GM21390 (cell line): Measurements from ENCODE around the gene PACSIN1.

Experiments
- ATAC-seq: cut with Tn5 transposase; IDR thresholded peaks from one replicate; pipeline ENCODE4 v1.9.1; 2021; ENCODE audit not compliant: unreplicated experiment

PACSIN1 gene

DNA sequence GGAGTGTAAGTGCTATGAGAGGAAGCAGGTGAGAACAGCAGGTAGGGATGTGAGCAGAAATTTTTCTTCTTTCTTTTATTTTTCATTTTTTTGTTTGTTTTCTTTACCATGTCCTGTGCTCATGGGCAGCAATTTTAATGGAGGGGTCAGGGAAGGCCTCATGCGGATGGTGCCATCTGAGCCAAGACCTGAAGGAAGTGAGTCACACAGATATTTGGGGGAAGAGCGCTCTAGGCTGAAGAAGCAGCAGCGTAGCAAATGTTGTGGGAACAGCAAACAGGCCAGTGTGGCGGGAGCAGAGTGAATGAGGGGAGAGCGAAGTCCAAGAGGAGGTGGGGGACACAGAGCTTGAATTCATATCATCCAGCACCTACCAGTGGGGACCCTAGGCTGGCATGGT, 77.5 kb downstream of the PACSIN1 start:
- no peak for ATAC-seq

- no peak for ATAC-seq
Measured at GRCh38 chr6:34544052-34544604, 78.3 kb downstream of the PACSIN1 start.

GRCh38 chr6:34544776-34545471, 79.0 kb downstream of the PACSIN1 start:
- no peak for ATAC-seq

DNA sequence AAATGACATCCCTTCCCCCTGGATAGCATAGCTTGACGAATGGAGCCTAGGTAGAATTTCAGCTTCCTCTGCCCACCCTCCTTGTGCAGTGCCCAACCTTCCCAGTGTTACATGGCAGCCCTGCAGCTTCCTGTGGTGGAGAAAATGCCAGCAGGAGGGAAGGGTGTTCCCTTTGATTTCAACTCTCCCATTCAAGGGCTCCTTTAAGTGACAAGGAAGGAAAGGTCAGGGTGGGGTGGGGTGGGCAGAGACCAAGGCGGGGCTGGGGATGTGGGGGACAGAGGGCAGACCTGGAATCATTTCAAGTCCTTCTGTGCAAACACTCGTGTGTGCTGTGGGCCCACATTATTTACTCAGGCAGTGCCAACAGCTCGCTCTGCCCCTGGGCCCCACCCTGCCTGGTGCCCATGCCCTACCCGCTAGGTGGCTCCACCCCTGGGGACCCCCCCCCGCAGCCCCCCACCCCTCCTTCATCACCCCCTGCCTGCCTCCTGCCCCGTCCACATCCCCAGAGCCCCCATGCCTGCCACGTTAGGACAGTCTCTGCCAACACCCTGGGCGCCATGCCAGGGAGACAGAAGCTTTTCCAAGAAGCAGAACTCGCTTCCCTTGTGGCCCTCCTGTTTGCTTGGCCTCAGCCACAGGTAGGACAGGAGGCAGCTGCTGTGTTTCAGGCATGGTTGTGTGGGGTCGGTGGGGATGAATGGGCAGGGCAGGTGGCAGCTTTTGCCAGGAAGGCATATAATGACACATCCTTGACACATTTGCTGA, 80.9 kb downstream of the PACSIN1 start:
- no peak for ATAC-seq

DNA sequence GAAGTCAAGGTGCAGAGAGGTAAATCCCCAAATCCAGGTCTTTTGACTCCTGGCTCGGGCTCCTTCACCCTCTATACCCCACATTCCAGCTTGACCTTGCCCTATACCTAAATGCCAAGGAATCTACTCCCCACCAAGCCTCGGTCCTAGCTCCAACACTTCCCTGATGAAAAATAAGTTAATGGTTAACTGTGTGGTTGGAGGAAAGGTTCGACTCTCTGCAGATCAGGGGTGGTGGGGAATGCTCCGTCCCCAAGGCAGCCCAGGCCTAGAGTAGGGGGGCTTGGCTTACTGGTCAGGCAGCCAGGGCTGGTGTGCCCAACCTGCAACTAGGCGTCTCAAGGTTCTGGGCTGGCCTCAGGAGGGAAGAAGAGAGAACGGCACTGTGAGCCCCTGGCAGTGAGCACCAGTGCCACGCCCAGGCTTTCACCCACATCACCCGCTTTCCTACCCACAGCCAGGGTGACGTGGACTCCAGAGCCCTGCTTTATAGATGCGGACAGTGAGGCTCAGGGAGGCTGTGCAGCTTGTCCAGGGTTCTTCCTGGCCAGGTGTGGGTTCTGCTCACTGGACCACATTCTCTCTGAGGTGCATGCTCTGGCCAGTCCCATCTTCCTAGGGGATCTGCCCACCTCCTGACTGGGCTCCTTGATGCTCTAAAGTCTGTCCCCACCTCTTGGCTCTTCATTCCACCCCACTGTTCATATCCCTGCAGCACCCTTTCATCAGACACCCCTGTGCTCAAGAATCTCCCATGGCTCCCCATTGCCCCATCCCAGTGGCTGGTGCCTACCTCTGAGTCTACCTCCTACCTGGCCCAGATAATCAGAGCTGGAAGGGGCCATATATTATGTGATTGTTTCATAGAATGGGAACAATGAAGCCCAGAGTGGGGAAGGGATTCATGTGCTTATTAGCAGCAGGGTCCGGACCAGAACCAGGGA, 82.1 kb downstream of the PACSIN1 start:
- no peak for ATAC-seq

GRCh38 chr6:34549026-34549803, 83.3 kb downstream of the PACSIN1 start:
- no peak for ATAC-seq

GRCh38 chr6:34549804-34550202, 83.9 kb downstream of the PACSIN1 start:
- ATAC-seq, result no peak

DNA sequence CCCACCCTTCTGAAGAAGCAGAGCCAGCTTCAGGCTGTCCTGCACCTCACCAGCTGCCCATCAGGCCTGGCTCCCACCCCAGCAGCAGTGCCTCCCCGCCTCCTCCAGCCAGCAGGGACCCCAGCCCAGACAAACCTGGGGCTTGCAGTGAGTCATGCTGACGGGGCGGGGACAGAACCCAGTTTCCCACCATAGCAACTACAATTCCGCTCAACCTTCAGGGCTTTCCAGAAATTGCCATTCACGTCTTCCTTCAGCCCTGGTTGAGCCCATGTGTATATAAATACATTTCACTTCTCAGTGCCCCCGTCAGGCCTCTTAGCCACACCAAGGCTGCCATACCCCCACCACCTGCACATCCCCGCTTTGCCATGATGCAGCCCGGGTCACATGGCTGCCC, 85.8 kb downstream of the PACSIN1 start:
- ATAC-seq, result no peak

- ATAC-seq, result no peak
Measured at GRCh38 chr6:34552620-34553019, 86.7 kb downstream of the PACSIN1 start.

DNA sequence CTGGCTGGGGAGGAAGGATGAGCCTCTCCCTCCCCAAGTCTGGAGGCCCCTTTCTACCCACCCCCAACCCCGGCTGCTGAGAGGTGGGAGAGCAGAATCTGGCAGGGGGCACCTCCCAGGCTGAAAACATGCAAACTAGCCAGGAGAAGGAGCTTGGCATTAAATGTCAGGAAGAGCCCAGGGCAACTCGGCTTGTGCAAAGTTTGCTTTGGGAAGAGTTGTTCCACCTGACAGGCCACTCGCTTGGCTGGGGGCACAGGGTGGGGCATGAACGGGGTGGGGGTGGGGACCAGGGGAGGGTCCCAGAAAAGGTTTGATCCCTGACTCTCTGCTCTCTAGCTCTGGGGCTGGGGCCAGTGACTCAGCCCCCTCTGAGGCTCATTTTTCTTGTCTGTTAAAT, 87.3 kb downstream of the PACSIN1 start:
- no peak for ATAC-seq

DNA sequence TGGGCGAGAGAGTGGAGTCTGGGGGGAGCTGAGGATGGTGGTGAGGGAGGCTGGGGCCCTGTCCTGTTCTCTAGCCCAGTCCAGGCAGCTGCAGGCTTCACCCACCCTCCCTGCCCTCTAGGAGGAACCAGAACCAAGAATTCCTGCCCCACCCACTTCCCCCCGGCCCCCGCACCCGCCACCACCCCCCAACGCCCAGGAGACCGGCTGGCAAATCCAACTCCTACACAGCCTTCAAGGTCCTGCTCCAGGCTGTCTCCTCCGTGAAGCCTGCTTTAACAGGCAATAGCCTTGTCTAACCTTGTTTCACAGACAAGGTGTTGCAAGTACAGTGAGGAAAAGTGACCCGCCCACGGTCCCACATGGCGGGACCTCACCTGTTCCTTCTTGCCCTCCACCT, 87.9 kb downstream of the PACSIN1 start:
- ATAC-seq, result no peak

- ATAC-seq, result no peak
Measured at GRCh38 chr6:34554291-34555006, 88.6 kb downstream of the PACSIN1 start.

DNA sequence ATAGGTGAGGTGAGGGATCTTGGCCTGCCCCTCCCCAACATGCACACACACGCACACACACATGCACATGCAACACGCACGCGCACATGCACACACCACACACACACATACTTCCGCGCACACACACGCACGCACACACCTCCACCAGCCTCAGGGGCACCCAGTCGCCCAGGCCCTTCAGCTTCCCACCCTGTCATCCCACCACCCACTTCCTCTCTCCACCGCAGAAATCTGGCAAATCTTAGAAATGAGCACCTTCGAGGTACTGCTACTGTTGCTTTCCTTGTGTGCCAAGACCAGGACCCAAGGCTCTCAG, 89.1 kb downstream of the PACSIN1 start:
- ATAC-seq, result no peak

GRCh38 chr6:34555328-34555727, 89.5 kb downstream of the PACSIN1 start:
- no peak for ATAC-seq

GRCh38 chr6:34556031-34556471, 90.2 kb downstream of the PACSIN1 start, which contains the start of gene SPDEF:
Gene SPDEF, minus strand, starts transcription at chr6:34556329. Its CDS starts 11,874 bp downstream, at chr6:34544455.
- no peak for ATAC-seq

DNA sequence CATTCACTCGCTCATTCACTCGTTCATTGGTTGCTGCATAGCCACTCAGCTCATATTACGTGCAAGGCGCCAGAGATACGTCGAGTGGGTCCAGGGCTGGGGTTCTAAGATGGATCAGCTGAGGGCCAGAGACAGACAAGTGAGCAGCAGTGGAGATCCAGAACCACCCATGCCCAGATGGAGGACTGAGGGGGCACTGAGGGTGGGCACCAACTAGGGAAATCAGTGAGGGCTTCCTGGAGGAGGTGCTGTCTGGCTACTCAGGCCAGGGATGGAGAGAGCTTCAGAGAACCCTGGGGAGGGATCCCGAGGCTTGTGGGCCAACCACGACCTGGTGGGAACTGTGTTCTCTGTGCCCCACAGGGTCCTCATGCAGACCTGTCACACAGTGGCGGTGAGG, 90.6 kb downstream of the PACSIN1 start:
- no peak for ATAC-seq

DNA sequence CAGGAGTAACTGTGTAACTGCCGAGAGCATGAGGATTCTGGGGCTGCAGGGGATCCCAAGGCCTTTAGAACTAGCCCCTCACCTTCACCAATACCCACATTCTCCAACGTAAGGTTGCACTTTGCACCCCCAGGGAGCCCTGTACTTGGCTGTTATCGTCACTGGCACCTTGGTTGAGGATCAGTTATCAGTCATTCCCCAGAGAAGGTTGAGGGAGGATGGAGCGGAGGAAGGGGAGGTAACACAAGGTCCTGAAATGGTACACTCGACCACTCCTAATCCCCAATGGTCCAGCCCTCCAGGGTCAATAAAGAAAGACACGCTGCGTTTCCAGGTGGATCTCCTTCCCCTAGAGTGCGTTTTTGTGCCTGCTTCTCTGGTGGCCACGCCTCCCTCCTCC, 91.4 kb downstream of the PACSIN1 start:
- ATAC-seq, result no peak

GRCh38 chr6:34558172-34558714, 92.4 kb downstream of the PACSIN1 start:
- no peak for ATAC-seq

DNA sequence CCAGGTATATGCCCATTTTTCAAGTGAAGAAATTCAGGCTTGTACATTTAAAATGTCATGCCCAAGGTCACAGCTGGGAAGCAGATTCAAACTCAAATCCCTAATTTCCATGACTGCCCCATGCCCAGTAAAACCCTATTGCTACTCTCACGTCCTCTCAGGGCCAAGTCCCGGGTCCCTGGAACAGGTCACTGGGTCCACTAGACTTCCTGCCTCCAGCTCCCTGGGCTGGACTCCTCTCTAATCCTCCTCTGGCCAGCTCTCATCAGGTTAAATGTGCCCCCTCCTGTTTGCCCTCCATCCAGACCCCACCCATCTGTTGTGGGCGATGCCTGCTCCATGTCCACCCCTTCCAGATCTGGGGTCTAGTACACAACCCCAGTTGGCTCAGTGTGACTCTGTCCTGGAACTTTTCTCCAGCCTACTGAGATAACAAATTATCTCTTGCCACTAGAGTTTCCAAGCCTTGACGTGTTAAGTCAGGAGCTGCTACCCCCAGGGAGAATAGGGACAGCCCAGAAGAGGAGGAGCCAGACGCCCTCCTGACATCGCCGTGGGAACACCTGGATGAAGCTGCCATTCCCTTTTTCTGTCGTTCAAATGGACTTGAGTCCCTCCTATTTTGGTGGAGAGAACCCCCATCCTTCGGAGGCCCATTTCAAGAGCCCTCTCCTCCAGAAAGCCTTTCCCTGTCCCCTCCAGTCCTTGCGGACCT, 93.9 kb downstream of the PACSIN1 start:
- no peak for ATAC-seq
